Upper lobe of left lung (tissue), 4 donors: Measurements from ENCODE around the gene PAPPA.

Experiments used
- CTCF ChIP-seq, 6 experiments: fragments of 450-650 bp in 4 of 6; fragments of 200-600 bp in 2 of 6; sonication (generic) in 2 of 6; IDR thresholded peaks; one replicate each; pipeline ENCODE4 v1.5.1; 2016 to 2019; ENCODE audit warnings: antibody characterized with exemption in 6 of 6
- POLR2A ChIP-seq, 4 donors: fragments of 450-650 bp; IDR thresholded peaks; one replicate each; pipeline ENCODE4 v1.5.1; 2016 to 2017; ENCODE audit warnings: antibody characterized with exemption in 4 of 4, mild to moderate bottlenecking in 2 of 4

GRCh38 chr9:116193636-116194035 lies 40.0 kb downstream of the PAPPA start:
- TF ChIP-seq POLR2A (IDR thresholded peaks at IDR 0.05) (no peak), CTCF (IDR thresholded peaks at IDR 0.05) (no peak)
